ENCODE results near the gene OR10AD1. TPM values are rescaled to one million over a fixed set of nuclear protein-coding genes. Genes with fewer than 3 reads are reported as not detected.
"Not testable (repeated sequence)": the region's sequence is repeated elsewhere in the genome, so short reads cannot be mapped to it uniquely, and the experiment has no call there.

Gene OR10AD1
- total RNA-seq, 1 donor from 2014 or later: not detected

DNA sequence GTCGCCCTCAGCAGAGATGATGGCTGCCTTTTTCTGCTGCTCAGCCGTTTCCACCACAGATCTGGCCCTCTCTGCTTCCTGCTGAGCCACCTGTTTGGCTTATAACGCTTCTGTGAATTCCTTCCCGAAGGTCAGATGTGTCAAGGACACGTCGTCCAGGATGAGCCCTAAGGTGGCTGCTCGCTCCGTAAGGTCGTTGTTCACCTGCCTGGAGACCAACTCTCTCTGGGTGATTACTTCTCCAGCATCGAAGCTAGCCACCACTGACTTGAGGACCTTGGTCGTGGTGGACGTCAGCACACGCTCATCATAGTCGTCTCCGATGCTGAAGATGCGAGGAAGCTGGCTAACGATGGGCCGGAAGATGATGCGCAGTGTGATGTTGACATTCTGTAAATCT, 34.1 kb downstream of the OR10AD1 start:
- ATAC-seq (no peak), DNase-seq (ENCODE audit: missing footprints) (no peak)
- intact Hi-C loops (cut with DNase I): loop anchor here (5.0 kb wide), 1 partner anchor 207 kb away; the partner anchor contains the start of gene TMEM106C

DNA sequence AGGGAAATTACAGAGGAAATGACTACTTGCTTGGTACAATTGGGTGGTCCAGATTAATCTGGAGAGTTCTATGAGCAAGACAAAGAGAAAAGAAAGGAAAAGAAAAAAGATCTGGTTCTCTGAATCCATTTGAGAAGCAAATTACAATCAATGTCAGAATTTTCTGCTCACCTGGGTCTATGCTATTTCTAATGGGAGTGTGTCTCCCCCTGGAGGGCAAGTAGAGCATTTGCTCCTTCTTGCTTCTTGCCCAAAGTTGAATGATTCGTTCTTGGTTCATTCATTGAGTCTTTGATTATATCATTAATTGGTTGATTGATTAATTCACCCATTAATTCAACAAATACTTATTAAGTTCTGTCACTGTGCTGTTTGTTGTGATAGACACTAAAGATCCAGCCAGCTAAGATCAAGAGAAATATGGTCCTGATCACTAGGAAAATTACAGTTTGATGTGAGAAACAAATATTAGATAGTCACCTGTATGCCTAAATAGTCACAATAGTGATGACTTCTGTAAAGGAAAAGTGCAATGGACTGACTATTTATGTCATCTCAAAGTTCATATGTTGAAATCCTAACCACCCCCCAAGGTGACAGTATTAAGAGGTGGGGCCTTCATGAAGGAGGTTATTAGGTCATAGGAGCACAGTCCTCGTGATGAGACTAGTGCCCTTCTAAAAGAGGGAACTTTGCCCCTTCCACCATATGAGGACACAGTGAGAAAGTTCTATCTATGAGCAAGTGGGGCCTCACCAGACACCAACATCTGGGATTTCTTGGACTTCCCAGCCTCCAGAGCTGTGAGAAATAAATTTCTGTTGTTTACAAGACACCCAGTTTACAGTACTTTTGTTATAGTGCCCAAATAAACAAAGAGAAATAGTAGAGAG, 37.8 kb downstream of the OR10AD1 start:
- ATAC-seq: peak; percentile 57
- intact Hi-C loops (cut with DNase I): loop anchor here (1.0 to 5.0 kb wide), 3 partner anchors 27 to 203 kb away; partner anchors contain the start of gene TMEM106C
- no peak for DNase-seq (ENCODE audit: missing footprints)

DNA sequence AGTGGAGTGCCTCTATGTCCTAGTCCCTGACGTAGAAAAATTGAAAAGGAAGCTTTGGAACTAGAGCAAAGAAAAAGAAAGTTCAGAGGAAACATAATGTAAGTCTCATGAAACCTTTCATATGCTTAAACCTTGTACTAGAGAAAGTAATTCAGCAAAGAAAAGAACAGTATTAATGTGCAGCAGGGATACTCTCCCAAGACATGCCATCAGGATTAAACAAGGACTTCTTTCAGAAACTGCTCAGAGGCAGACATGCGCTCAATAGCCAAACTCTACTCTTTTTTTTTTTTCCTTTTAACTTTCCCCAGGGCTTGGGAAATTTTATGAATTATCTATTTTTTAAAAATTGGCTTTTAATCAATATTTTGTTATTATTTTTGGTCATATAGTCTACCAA, 38.6 kb downstream of the OR10AD1 start:
- no peak for DNase-seq (ENCODE audit: missing footprints)
- intact Hi-C loops (cut with DNase I): loop anchor here (2.0 kb wide), 1 partner anchor 28 kb away; no protein-coding TSS in a partner anchor
- ATAC-seq: no peak

GRCh38 chr12:48163150-48163747, 39.8 kb downstream of the OR10AD1 start:
- intact Hi-C loops (cut with DNase I): no loop called here
- ATAC-seq (no peak), DNase-seq (ENCODE audit: missing footprints) (no peak)

GRCh38 chr12:48160807-48161206, 42.3 kb downstream of the OR10AD1 start:
- intact Hi-C loops (cut with DNase I): no loop called here
- no peak for DNase-seq (ENCODE audit: missing footprints)

DNA sequence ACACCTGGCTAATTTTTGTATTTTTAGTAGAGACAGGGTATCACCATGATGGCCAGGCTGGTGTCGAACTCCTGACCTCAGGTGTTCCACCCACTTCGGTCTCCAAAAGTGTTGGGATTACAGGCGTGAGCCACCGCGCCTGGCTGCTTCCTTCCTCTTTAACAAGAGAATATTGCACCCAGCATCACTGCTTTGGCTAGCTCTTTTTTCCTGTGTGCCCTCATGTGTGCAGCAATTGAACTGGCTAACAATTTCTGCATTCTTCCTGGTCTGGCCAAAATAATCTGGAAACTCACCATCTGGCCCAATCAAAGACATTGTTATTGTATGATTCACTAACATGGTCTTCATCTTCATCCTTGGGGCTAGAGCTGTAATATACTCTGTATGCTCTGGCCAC, 43.0 kb downstream of the OR10AD1 start:
- DNase-seq (ENCODE audit: missing footprints) (no peak), ATAC-seq (no peak)
- intact Hi-C loops (cut with DNase I): no loop called here

More at GRCh38 chr12:48160807-48161206, 42.3 kb downstream of the OR10AD1 start:
- no peak for ATAC-seq

DNA sequence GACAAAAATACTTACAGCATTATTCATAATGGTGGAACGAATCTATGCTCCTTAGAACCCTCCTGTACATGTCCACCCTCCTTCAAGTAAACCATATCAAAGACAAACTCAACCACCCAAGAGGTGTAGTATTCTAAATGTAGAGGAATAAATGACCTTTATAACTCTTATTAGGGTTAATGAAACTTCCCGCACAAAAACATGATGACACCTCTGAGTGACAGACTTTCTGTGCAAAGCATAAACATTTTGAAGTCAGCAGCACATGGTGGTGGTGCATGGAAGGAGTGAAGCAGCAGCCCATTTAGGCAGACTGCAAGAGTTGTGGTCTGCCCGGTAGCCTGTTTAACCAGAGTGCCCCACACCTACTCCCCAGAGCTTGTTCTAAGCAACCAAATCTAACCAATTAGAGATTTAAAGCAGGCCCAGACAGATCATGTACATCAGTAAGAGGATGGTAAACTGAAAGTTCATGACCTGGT, 45.2 kb downstream of the OR10AD1 start:
- DNase-seq (ENCODE audit: missing footprints) (no peak), ATAC-seq (no peak)
- intact Hi-C loops (cut with DNase I): loop anchor here (1.0 to 2.0 kb wide), 2 partner anchors 39 to 52 kb away; partner anchors contain the start of genes PFKM and SENP1

GRCh38 chr12:48157018-48157888, 45.8 kb downstream of the OR10AD1 start, which contains the start of gene ASB8:
Gene ASB8 (minus strand): TSS chr12:48157515. CDS start chr12:48153496, 4,019 bp downstream.
- DNase-seq (ENCODE audit: missing footprints) (peak; percentile 99), ATAC-seq (peak; percentile 99)
- intact Hi-C loops (cut with DNase I): loop anchor here (1.0 to 2.0 kb wide), 2 partner anchors 38 to 51 kb away; partner anchors contain the start of genes PFKM and SENP1

GRCh38 chr12:48156652-48157017, 46.5 kb downstream of the OR10AD1 start:
- DNase-seq (ENCODE audit: missing footprints): no peak
- intact Hi-C loops (cut with DNase I): loop anchor here (1.0 to 2.0 kb wide), 2 partner anchors 38 to 50 kb away; partner anchors contain the start of genes PFKM and SENP1
- no peak for ATAC-seq

GRCh38 chr12:48155786-48156185, 47.3 kb downstream of the OR10AD1 start:
- intact Hi-C loops (cut with DNase I): loop anchor here (2.0 kb wide), 1 partner anchor 37 kb away; the partner anchor contains the start of gene PFKM

More at GRCh38 chr12:48155786-48156185, 47.3 kb downstream of the OR10AD1 start:
- not testable (repeated sequence) for DNase-seq (ENCODE audit: missing footprints); ATAC-seq

Other genes with a start within 250 kb of the OR10AD1 start
- gene TMEM106C, start 239.7 kb downstream of the OR10AD1 start, total RNA-seq: 45.6 TPM
- not detected for gene COL2A1, start 198.8 kb downstream of the OR10AD1 start, total RNA-seq
- gene SENP1, start 97.2 kb downstream of the OR10AD1 start, total RNA-seq: 7.7 TPM
- 637 TPM for gene PFKM, start 83.9 kb downstream of the OR10AD1 start, total RNA-seq
- gene ASB8, start 45.8 kb downstream of the OR10AD1 start, total RNA-seq: 80.7 TPM
- 1.0 TPM for gene CCDC184, start 19.6 kb downstream of the OR10AD1 start, total RNA-seq
- gene ZNF641, start 147.6 kb upstream of the OR10AD1 start, total RNA-seq: 17.3 TPM